Loucy (cell line): ENCODE measurements around the gene PARVG.

ENCODE experiments used
- H2AFZ ChIP-seq: fragments of 200-600 bp; sonication (generic); 2 replicates; pipeline ENCODE4 v1.6.0; 2016; ENCODE audit warnings: antibody characterized with exemption, mild to moderate bottlenecking, low read length, moderate library complexity
- H3F3A ChIP-seq: fragments of 200-600 bp; 2 replicates; pipeline ENCODE4 v1.6.0; 2016; ENCODE audit warnings: antibody characterized with exemption, low read depth, mild to moderate bottlenecking
- H3K27me3 ChIP-seq: fragments of 200-600 bp; sonication (generic); 2 replicates; pipeline ENCODE4 v1.6.1; 2014; ENCODE audit warnings: low read length, mild to moderate bottlenecking; ENCODE audit not compliant: insufficient read depth, poor library complexity, severe bottlenecking
- H3K36me3 ChIP-seq: fragments of 200-600 bp; sonication (generic); 2 replicates; pipeline ENCODE4 v1.6.1; 2016; ENCODE audit warnings: low read length; ENCODE audit not compliant: insufficient read depth
- H3K4me1 ChIP-seq: fragments of 200-600 bp; sonication (generic); 2 replicates; pipeline ENCODE4 v1.5.1; 2014; ENCODE audit warnings: low read length, mild to moderate bottlenecking; ENCODE audit not compliant: insufficient read depth, poor library complexity, severe bottlenecking
- H3K4me2 ChIP-seq: fragments of 200-600 bp; sonication (generic); 2 replicates; pipeline ENCODE4 v1.6.0; 2014; ENCODE audit warnings: antibody characterized with exemption, low read length, low read depth, mild to moderate bottlenecking; ENCODE audit not compliant: poor library complexity, severe bottlenecking
- H3K4me3 ChIP-seq: fragments of 200-600 bp; sonication (generic); 2 replicates; pipeline ENCODE4 v1.5.1; 2014; ENCODE audit warnings: low read length, mild to moderate bottlenecking, mixed read lengths; ENCODE audit not compliant: poor library complexity, severe bottlenecking
- H3K79me2 ChIP-seq: fragments of 200-600 bp; sonication (generic); 2 replicates; pipeline ENCODE4 v1.6.1; 2014; ENCODE audit warnings: low read length; ENCODE audit not compliant: insufficient read depth
- H3K9ac ChIP-seq: fragments of 200-600 bp; sonication (generic); 2 replicates; pipeline ENCODE4 v1.6.0; 2014; ENCODE audit warnings: mild to moderate bottlenecking, low read depth, low read length, moderate library complexity; ENCODE audit not compliant: poor library complexity, severe bottlenecking
- H3K9me2 ChIP-seq: fragments of 200-600 bp; sonication (generic); replicated peaks from 2 replicates; pipeline ENCODE4 v1.6.1; 2016; ENCODE audit warnings: low read depth, low read length, mixed read lengths
- H3K9me3 ChIP-seq: fragments of 200-600 bp; sonication (generic); 2 replicates; pipeline ENCODE4 v1.6.1; 2014; ENCODE audit warnings: mild to moderate bottlenecking, antibody characterized with exemption, low read length, low read depth; ENCODE audit not compliant: insufficient read depth
- H4K20me1 ChIP-seq: fragments of 200-600 bp; sonication (generic); 2 replicates; pipeline ENCODE4 v1.6.0; 2014; ENCODE audit warnings: antibody characterized with exemption, low read length, mild to moderate bottlenecking; ENCODE audit not compliant: insufficient read depth, poor library complexity, severe bottlenecking
- EZH2phosphoT487 ChIP-seq: fragments of 200-600 bp; IDR thresholded peaks from 2 replicates; pipeline ENCODE4 v1.6.1; 2018; ENCODE audit warnings: antibody characterized with exemption, mild to moderate bottlenecking, moderate library complexity, borderline replicate concordance
- TF ChIP-seq, protein P1 (sequence below): fragments of 200-600 bp; sonication (generic); conservative IDR thresholded peaks from 2 replicates; pipeline ENCODE4 v1.5.1; 2014; ENCODE audit warnings: mild to moderate bottlenecking, antibody characterized with exemption, low read length

PARVG gene

DNA sequence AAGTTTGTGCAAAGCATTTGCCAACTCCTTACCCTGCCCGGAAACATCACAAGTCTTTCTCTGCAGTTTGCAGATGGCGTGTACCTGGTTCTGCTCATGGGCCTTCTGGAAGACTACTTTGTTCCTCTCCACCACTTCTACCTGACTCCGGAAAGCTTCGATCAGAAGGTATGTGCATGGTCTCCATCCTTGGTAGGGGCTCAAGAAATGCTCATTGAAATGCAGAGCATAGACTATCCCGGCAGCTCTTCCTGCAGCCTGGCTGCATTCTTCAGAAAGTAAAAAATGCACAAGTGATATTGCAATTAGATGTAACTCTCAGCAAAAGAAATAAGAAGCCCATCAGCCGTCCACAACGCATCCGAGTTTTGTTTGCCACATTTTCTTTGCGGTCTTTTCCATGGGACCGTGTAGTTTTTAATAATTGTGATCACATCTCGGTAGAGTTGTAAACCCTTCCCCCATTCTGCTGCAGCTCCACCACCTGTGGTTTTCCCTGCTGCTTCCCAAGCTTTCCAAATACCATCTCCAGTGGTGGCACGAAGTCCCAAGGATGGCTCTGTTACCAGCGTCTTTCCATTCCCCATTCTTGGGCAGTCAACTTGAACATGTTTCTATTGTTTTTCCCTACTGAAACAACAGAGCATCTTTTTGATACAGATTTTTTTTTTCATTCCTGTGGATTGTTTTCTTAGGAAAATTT, 22.7 kb upstream of the PARVG start:
- H3K9ac ChIP-seq = no peak overlapping the region
- H3K4me3 ChIP-seq = no peak overlapping the region
- H3K79me2 ChIP-seq = no peaks in the 10 kb centered on the region
- no peaks in the 10 kb centered on the region for H4K20me1 ChIP-seq
- H2AFZ ChIP-seq = no peak overlapping the region
- TF ChIP-seq EZH2phosphoT487 = no peak
- TF ChIP-seq, protein P1, sequence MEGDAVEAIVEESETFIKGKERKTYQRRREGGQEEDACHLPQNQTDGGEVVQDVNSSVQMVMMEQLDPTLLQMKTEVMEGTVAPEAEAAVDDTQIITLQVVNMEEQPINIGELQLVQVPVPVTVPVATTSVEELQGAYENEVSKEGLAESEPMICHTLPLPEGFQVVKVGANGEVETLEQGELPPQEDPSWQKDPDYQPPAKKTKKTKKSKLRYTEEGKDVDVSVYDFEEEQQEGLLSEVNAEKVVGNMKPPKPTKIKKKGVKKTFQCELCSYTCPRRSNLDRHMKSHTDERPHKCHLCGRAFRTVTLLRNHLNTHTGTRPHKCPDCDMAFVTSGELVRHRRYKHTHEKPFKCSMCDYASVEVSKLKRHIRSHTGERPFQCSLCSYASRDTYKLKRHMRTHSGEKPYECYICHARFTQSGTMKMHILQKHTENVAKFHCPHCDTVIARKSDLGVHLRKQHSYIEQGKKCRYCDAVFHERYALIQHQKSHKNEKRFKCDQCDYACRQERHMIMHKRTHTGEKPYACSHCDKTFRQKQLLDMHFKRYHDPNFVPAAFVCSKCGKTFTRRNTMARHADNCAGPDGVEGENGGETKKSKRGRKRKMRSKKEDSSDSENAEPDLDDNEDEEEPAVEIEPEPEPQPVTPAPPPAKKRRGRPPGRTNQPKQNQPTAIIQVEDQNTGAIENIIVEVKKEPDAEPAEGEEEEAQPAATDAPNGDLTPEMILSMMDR = no peak
- H3K4me1 ChIP-seq = peaks cover 13% of the 10 kb centered on the region
- H3K36me3 ChIP-seq = no peaks in the 10 kb centered on the region
- H3K4me2 ChIP-seq = no peak overlapping the region
- no peaks in the 10 kb centered on the region for H3F3A ChIP-seq
- H3K9me3 ChIP-seq = no peaks in the 10 kb centered on the region
- no peaks in the 10 kb centered on the region for H3K9me2 ChIP-seq
- H3K27me3 ChIP-seq = no peaks in the 10 kb centered on the region

DNA sequence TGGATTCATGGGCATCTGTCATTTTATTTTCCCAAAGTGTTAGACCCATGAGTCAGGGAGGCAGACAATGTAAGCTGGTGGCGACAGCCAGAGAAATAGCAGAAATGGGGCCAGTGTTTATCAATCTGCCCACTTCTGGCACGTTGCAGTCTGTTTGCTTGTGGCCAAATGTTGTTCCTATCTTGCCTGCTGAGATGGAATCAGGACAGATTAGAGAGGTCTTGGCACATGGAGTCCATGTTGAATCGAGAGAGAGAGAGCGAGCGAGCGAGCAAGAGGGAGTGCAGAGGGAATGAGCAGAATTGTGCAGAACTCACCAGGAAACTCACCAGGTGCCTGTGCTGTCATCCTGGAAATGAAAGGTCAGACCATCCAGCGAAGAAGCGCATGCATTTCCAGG, 21.9 kb upstream of the PARVG start:
- no peak overlapping the region for H3K4me2 ChIP-seq
- peaks cover 12% of the 10 kb centered on the region for H3K4me1 ChIP-seq
- H3K9ac ChIP-seq = no peak overlapping the region
- TF ChIP-seq EZH2phosphoT487 = no peak
- TF ChIP-seq, protein P1 = no peak
- H3K4me3 ChIP-seq = no peak overlapping the region
- H3K9me2 ChIP-seq = no peaks in the 10 kb centered on the region
- no peaks in the 10 kb centered on the region for H3F3A ChIP-seq
- no peaks in the 10 kb centered on the region for H3K79me2 ChIP-seq
- H3K9me3 ChIP-seq = no peaks in the 10 kb centered on the region
- H2AFZ ChIP-seq = no peak overlapping the region
- H4K20me1 ChIP-seq = no peaks in the 10 kb centered on the region
- no peaks in the 10 kb centered on the region for H3K36me3 ChIP-seq
- H3K27me3 ChIP-seq = no peaks in the 10 kb centered on the region

DNA sequence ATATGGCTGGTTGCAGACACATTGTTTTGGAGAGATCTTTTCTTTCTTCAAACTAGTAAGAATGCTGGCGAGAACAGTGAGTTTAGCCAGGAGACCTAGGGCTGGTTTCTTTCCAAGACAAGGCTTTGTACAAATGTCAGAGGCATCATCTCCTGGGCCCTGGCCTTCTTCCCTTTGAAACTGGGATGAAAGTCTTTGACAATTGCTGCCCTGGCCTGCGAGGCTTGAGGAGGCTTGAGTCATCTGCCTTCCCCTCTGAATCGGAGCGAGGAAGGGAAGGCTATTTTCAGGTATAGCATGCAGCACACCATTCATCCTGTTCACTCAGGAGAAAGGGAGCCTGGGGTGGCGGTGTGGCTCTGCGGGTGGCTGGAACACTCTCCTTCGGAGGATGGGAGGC, 21.5 kb upstream of the PARVG start:
- no peak overlapping the region for H3K4me2 ChIP-seq

More for the DNA sequence above, 21.5 kb upstream of the PARVG start:
- H2AFZ ChIP-seq = no peak overlapping the region
- no peak overlapping the region for H3K9ac ChIP-seq
- no peaks in the 10 kb centered on the region for H3K9me2 ChIP-seq
- no peaks in the 10 kb centered on the region for H3K27me3 ChIP-seq
- no peak for TF ChIP-seq EZH2phosphoT487
- TF ChIP-seq, protein P1 = no peak
- no peaks in the 10 kb centered on the region for H3K9me3 ChIP-seq
- H3K79me2 ChIP-seq = no peaks in the 10 kb centered on the region
- H4K20me1 ChIP-seq = no peaks in the 10 kb centered on the region
- no peak overlapping the region for H3K4me3 ChIP-seq
- no peaks in the 10 kb centered on the region for H3K36me3 ChIP-seq
- H3K4me1 ChIP-seq = peaks cover 8% of the 10 kb centered on the region
- H3F3A ChIP-seq = no peaks in the 10 kb centered on the region
